ENCODE measurements around the gene PPIP5K1. TPM values are rescaled to one million over a fixed set of nuclear protein-coding genes. Genes with fewer than 3 reads are reported as not detected.

PPIP5K1 gene
- total and polyA plus RNA-seq, 2 of the 4 experiments (the other 2 are of a cell fraction): 12.7 to 14.2 TPM

GRCh38 chr15:43498990-43499389 lies 91.0 kb downstream of the PPIP5K1 start:
- no peaks in the 10 kb centered on the region for H3K36me3 ChIP-seq (ENCODE audit: control insufficient read depth, insufficient read depth, low read length)
- H3K79me1 ChIP-seq (ENCODE audit: low read depth in 1 of 2, low read length in 2 of 2): no peaks in the 10 kb centered on the region
- in situ Hi-C loops (cut with MboI; ENCODE audit: low sequenced_read_pairs): no loop called here
- no TSS peak for BruUV-seq (replicated peaks)
- H2AFZ ChIP-seq (replicated peaks; ENCODE audit: low read length, poor library complexity): no peak overlapping the region
- no peak overlapping the region for H2BK15ac ChIP-seq (ENCODE audit: low read depth, low read length)
- ATAC-seq (ENCODE audit: low read depth): no peak
- TF ChIP-seq BHLHE40 (IDR thresholded peaks at IDR 0.05; ENCODE audit: low read depth, low read length): no peak
- TF ChIP-seq FOS (IDR thresholded peaks at IDR 0.05; ENCODE audit: low read depth, low read length): no peak
- no peak for TF ChIP-seq POLR2A (IDR thresholded peaks at IDR 0.05; ENCODE audit: low read depth, low read length)
- TF ChIP-seq MAFK (IDR thresholded peaks at IDR 0.05; ENCODE audit: low read depth, low read length): no peak
- TF ChIP-seq MAZ (IDR thresholded peaks at IDR 0.05; ENCODE audit: borderline replicate concordance, low read depth, low read length): no peak
- no peak for TF ChIP-seq MXI1 (IDR thresholded peaks at IDR 0.05; ENCODE audit: borderline replicate concordance, low read depth, low read length)
- H3K9ac ChIP-seq (ENCODE audit: low read depth, low read length): no peak overlapping the region
- no peak overlapping the region for H4K5ac ChIP-seq (ENCODE audit: low read depth, low read length)
- H3K27me3 ChIP-seq (ENCODE audit: control insufficient read depth, insufficient read depth, low read length): no peaks in the 10 kb centered on the region
- H3K56ac ChIP-seq (ENCODE audit: extremely low read depth, insufficient read depth, low read length): no peak overlapping the region
- H3K9me1 ChIP-seq (ENCODE audit: insufficient read depth, low read length): no peaks in the 10 kb centered on the region
- no peak for DNase-seq
- no peak overlapping the region for H3K4me2 ChIP-seq (ENCODE audit: low read depth, low read length)
- no peak overlapping the region for H2AK5ac ChIP-seq (ENCODE audit: low read depth, low read length)
- H3K4me1 ChIP-seq (ENCODE audit: control insufficient read depth, insufficient read depth, low read length): peaks cover 2% of the 10 kb centered on the region; the same call in 1 of the 2 replicates
- no peak overlapping the region for H2BK120ac ChIP-seq (ENCODE audit: low read depth, low read length)
- no peak overlapping the region for H2BK20ac ChIP-seq (ENCODE audit: low read depth, low read length)
- H3K18ac ChIP-seq (ENCODE audit: low read depth, low read length): no peak overlapping the region
- H4K91ac ChIP-seq (ENCODE audit: insufficient read depth, low read depth, low read length): no peak overlapping the region
- no peak overlapping the region for H2AK9ac ChIP-seq (replicated peaks; ENCODE audit: low read depth, low read length, poor library complexity)
- H3K23ac ChIP-seq (ENCODE audit: low read depth, low read length): no peak overlapping the region
- dilution Hi-C loops (cut with HindIII; ENCODE audit: low sequenced_read_pairs, unreplicated experiment): no loop called here
- no peak overlapping the region for H3K27ac ChIP-seq (ENCODE audit: insufficient read depth, low read length)
- no peaks in the 10 kb centered on the region for H3K9me3 ChIP-seq (ENCODE audit: control insufficient read depth, insufficient read depth, low read length)
- H2BK5ac ChIP-seq (ENCODE audit: low read depth, low read length, poor library complexity, severe bottlenecking): no peak overlapping the region
- ChIA-PET POLR2A (ENCODE audit: unreplicated experiment) (no interaction called here), CTCF (no interaction called here)
- no peaks in the 10 kb centered on the region for H4K20me1 ChIP-seq (ENCODE audit: insufficient read depth, low read length)
- no peak overlapping the region for H3K4me3 ChIP-seq (ENCODE audit: insufficient read depth, low read depth, low read length)
- no CpG with 5 or more reads among the region's 3 CpGs for WGBS, 2 experiments (ENCODE audit: extremely low coverage in 2 of 2, insufficient read length in 1 of 2)
- no peak overlapping the region for H4K8ac ChIP-seq (ENCODE audit: low read depth in 2 of 2, low read length in 2 of 2)
- intact Hi-C loops (cut with micrococcal nuclease): no loop called here
- no peak overlapping the region for H3K4ac ChIP-seq (ENCODE audit: low read depth, low read length)
- H3K14ac ChIP-seq (replicated peaks; ENCODE audit: low read depth, low read length): no peak overlapping the region
